ENCODE measurements around the gene FTMT.

- TF ChIP-seq CTCF (IDR thresholded peaks at IDR 0.05 in 4 of 5, conservative IDR thresholded peaks at IDR 0.05 in 1 of 5) (no peak), POLR2A (IDR thresholded peaks at IDR 0.05) (no peak)
These were observed 18.8 kb downstream of the FTMT start for GRCh38 chr5:121870489-121870888.

Data from gastrocnemius medialis (tissue), 4 donors.